Measurements from ENCODE around the gene EMX2.
"Not testable (repeated sequence)": the region's sequence is repeated elsewhere in the genome, so short reads cannot be mapped to it uniquely, and the experiment has no call there.

- TF ChIP-seq CTCF (IDR thresholded peaks at IDR 0.05; ENCODE audit: low read depth, low read length, poor library complexity, severe bottlenecking); EZH2phosphoT487 (IDR thresholded peaks at IDR 0.05; ENCODE audit: borderline replicate concordance, low read length): not testable (repeated sequence)
Measured at GRCh38 chr10:117584831-117585230, 42.3 kb downstream of the EMX2 start.
